Astrocyte (in vitro differentiated cells and primary cell): Measurements from ENCODE around the gene SLC26A1. TPM values are rescaled to one million over a fixed set of nuclear protein-coding genes. Genes with fewer than 3 reads are reported as not detected.

ENCODE experiments used
- DNase-seq: peaks from one replicate; pipeline ENCODE4 v3.0.0-alpha.2; 2010; ENCODE audit warnings: low read depth
- FAIRE-seq: peaks from 2 replicates; lab custom pipeline; 2011; peaks lifted over from hg19 to GRCh38; lab: Jason Lieb, UNC
- H2AFZ ChIP-seq: 2 replicates; pipeline ENCODE4 v1.6.0; 2012; ENCODE audit warnings: low read depth, low read length, inconsistent platforms
- H3K27ac ChIP-seq: 2 replicates; pipeline ENCODE4 v1.5.1; 2011; ENCODE audit warnings: low read depth, low read length, inconsistent platforms
- H3K27me3 ChIP-seq: 2 replicates; pipeline ENCODE4 v1.6.0; 2011; ENCODE audit warnings: low read length, inconsistent platforms; ENCODE audit not compliant: insufficient read depth
- H3K36me3 ChIP-seq: 2 replicates; pipeline ENCODE4 v1.5.1; 2011; ENCODE audit warnings: low read length, inconsistent platforms; ENCODE audit not compliant: insufficient read depth
- H3K4me1 ChIP-seq: 2 replicates; pipeline ENCODE4 v1.5.1; 2011; ENCODE audit warnings: low read length, inconsistent platforms; ENCODE audit not compliant: insufficient read depth
- H3K4me2 ChIP-seq: 2 replicates; pipeline ENCODE4 v1.6.0; 2012; ENCODE audit warnings: low read length, inconsistent platforms
- H3K4me3 ChIP-seq: 2 replicates; pipeline ENCODE4 v1.5.1; 2011; ENCODE audit warnings: low read depth, mild to moderate bottlenecking, low read length, inconsistent platforms; ENCODE audit not compliant: insufficient read depth
- H3K79me2 ChIP-seq: 2 replicates; pipeline ENCODE4 v1.6.0; 2012; ENCODE audit warnings: mild to moderate bottlenecking, low read length, inconsistent platforms; ENCODE audit not compliant: insufficient read depth
- H3K9ac ChIP-seq: 2 replicates; pipeline ENCODE4 v1.6.0; 2012; ENCODE audit warnings: mild to moderate bottlenecking, low read length, inconsistent platforms
- H3K9me3 ChIP-seq: 2 replicates; pipeline ENCODE4 v1.5.1; 2012; ENCODE audit warnings: low read depth, mild to moderate bottlenecking, low read length, inconsistent platforms; ENCODE audit not compliant: insufficient read depth
- H4K20me1 ChIP-seq: 2 replicates; pipeline ENCODE4 v1.6.0; 2012; ENCODE audit warnings: low read length, inconsistent platforms; ENCODE audit not compliant: insufficient read depth
- H3K27ac Mint-ChIP-seq: one replicate; pipeline ENCODE4 v1.8.0; 2021; ENCODE audit warnings: mild to moderate bottlenecking, mixed read lengths; ENCODE audit not compliant: unreplicated experiment
- H3K27me3 Mint-ChIP-seq: one replicate; pipeline ENCODE4 v1.8.0; 2021; ENCODE audit warnings: low read depth, mixed read lengths; ENCODE audit not compliant: unreplicated experiment
- H3K36me3 Mint-ChIP-seq: one replicate; pipeline ENCODE4 v1.8.0; 2021; ENCODE audit warnings: low read depth, mixed read lengths; ENCODE audit not compliant: unreplicated experiment
- H3K4me1 Mint-ChIP-seq: one replicate; pipeline ENCODE4 v1.8.0; 2021; ENCODE audit warnings: low read depth, mixed read lengths; ENCODE audit not compliant: unreplicated experiment
- H3K4me3 Mint-ChIP-seq: one replicate; pipeline ENCODE4 v1.8.0; 2021; ENCODE audit warnings: mild to moderate bottlenecking, moderate library complexity, mixed read lengths; ENCODE audit not compliant: unreplicated experiment
- H3K9me3 Mint-ChIP-seq: one replicate; pipeline ENCODE4 v1.8.0; 2021; ENCODE audit warnings: mild to moderate bottlenecking, mixed read lengths; ENCODE audit not compliant: unreplicated experiment
- CTCF ChIP-seq: IDR thresholded peaks from 2 replicates; pipeline ENCODE4 v1.5.1; 2011; ENCODE audit warnings: low read depth, mild to moderate bottlenecking, inconsistent platforms, low read length, moderate library complexity; ENCODE audit not compliant: insufficient read depth
- EZH2 ChIP-seq: IDR thresholded peaks from 2 replicates; pipeline ENCODE4 v1.6.1; 2012; ENCODE audit warnings: mild to moderate bottlenecking, low read length, inconsistent platforms; ENCODE audit not compliant: insufficient read depth
- total RNA-seq: library from RNA; stranded (reverse); gene quantifications from 2 replicates; pipeline ENCODE4 v1.2.1, GENCODE V29; 2021

The SLC26A1 gene
- total RNA-seq, 1 donor from 2014 or later: 0.34 TPM

DNA sequence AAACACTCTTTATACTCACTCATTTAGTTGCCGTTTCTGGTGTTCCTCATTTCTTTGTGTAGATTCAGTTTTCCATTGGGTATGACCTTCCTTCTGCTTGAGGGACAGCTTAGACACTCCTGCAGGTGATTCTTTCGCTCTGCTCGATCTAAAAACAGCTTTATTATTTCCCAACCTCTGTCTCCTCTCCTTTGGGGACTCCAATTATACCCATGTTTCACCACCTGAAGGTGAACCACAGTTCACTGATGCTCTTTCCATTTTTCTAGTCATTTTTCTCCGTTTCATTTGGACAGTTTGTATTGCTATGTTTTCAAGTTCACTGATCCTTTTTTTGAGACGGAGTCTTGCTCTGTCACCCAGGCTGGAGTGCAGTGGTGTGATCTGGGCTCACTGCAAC, 13.7 kb upstream of the SLC26A1 start:
- H4K20me1 ChIP-seq: no peaks in the 10 kb centered on the region
- H2AFZ ChIP-seq: no peak overlapping the region
- H3K4me3 ChIP-seq: no peak overlapping the region
- H3K36me3 ChIP-seq: no peaks in the 10 kb centered on the region
- H3K27ac ChIP-seq: no peak overlapping the region
- peaks cover 2% of the 10 kb centered on the region for H3K4me1 Mint-ChIP-seq
- peaks cover 38% of the 10 kb centered on the region for H3K27me3 Mint-ChIP-seq
- FAIRE-seq: no peak
- peaks cover 4% of the 10 kb centered on the region for H3K36me3 Mint-ChIP-seq
- DNase-seq: no peak
- peaks cover 25% of the 10 kb centered on the region for H3K27me3 ChIP-seq
- H3K4me2 ChIP-seq: no peak overlapping the region
- H3K4me3 Mint-ChIP-seq: no peak overlapping the region
- peaks cover 8% of the 10 kb centered on the region for H3K9me3 Mint-ChIP-seq
- no peak overlapping the region for H3K27ac Mint-ChIP-seq
- no peaks in the 10 kb centered on the region for H3K79me2 ChIP-seq
- TF ChIP-seq EZH2: no peak
- no peak for TF ChIP-seq CTCF
- peaks cover 15% of the 10 kb centered on the region for H3K4me1 ChIP-seq
- no peaks in the 10 kb centered on the region for H3K9me3 ChIP-seq
- H3K9ac ChIP-seq: no peak overlapping the region

- H3K9ac ChIP-seq: no peak overlapping the region
- no peaks in the 10 kb centered on the region for H4K20me1 ChIP-seq
- peaks cover 33% of the 10 kb centered on the region for H3K27me3 ChIP-seq
- peaks cover 2% of the 10 kb centered on the region for H3K4me1 Mint-ChIP-seq
- no peak for DNase-seq
- H3K36me3 Mint-ChIP-seq: peaks cover 4% of the 10 kb centered on the region
- H3K27ac Mint-ChIP-seq: no peak overlapping the region
- no peak overlapping the region for H3K27ac ChIP-seq
- no peaks in the 10 kb centered on the region for H3K36me3 ChIP-seq
- H3K27me3 Mint-ChIP-seq: peaks cover 45% of the 10 kb centered on the region
- peaks cover 8% of the 10 kb centered on the region for H3K9me3 Mint-ChIP-seq
- H2AFZ ChIP-seq: no peak overlapping the region
- no peak overlapping the region for H3K4me3 ChIP-seq
- H3K9me3 ChIP-seq: no peaks in the 10 kb centered on the region
- H3K79me2 ChIP-seq: no peaks in the 10 kb centered on the region
- H3K4me2 ChIP-seq: no peak overlapping the region
- no peak for FAIRE-seq
- no peak for TF ChIP-seq CTCF
- TF ChIP-seq EZH2: no peak
- no peak overlapping the region for H3K4me3 Mint-ChIP-seq
- peaks cover 4% of the 10 kb centered on the region for H3K4me1 ChIP-seq
Measured at GRCh38 chr4:1004557-1005485, 11.6 kb upstream of the SLC26A1 start.

GRCh38 chr4:1004071-1004418, 10.8 kb upstream of the SLC26A1 start:
- no peaks in the 10 kb centered on the region for H4K20me1 ChIP-seq
- Mint-ChIP-seq H3K27me3 (peaks cover 47% of the 10 kb centered on the region), H3K4me3 (no peak overlapping the region), H3K27ac (no peak overlapping the region), H3K9me3 (peaks cover 8% of the 10 kb centered on the region), H3K4me1 (peaks cover 2% of the 10 kb centered on the region), H3K36me3 (peaks cover 6% of the 10 kb centered on the region)
- H3K9me3 ChIP-seq: no peaks in the 10 kb centered on the region
- peaks cover 33% of the 10 kb centered on the region for H3K27me3 ChIP-seq
- no peaks in the 10 kb centered on the region for H3K36me3 ChIP-seq
- H3K4me2 ChIP-seq: no peak overlapping the region
- H3K9ac ChIP-seq: no peak overlapping the region
- H3K4me3 ChIP-seq: no peak overlapping the region
- no peak for DNase-seq
- no peaks in the 10 kb centered on the region for H3K79me2 ChIP-seq
- peaks cover 2% of the 10 kb centered on the region for H3K4me1 ChIP-seq
- FAIRE-seq: no peak
- H3K27ac ChIP-seq: no peak overlapping the region
- TF ChIP-seq CTCF (no peak), EZH2 (no peak)
- H2AFZ ChIP-seq: no peak overlapping the region
